Epithelial cell of proximal tubule (primary cell): ENCODE results near the gene GPATCH4. TPM values are rescaled to one million over a fixed set of nuclear protein-coding genes. Genes with fewer than 3 reads are reported as not detected.

Source experiments
- DNase-seq: peaks from one replicate; pipeline ENCODE4 v3.0.0-alpha.2; 2011; ENCODE audit warnings: low read depth
- H3K4me3 ChIP-seq: 2 replicates; pipeline ENCODE4 v1.5.1; 2011; ENCODE audit warnings: low read depth, mild to moderate bottlenecking, low read length
- total RNA-seq: library from RNA; depleted of rRNA; stranded (reverse); fragments of >200 nt; gene quantifications from 2 replicates; pipeline ENCODE4 v1.2.3, GENCODE V29; 2015
- TF ChIP-seq, protein P1 (sequence below): conservative IDR thresholded peaks from 2 replicates; pipeline ENCODE4 v1.5.1; 2012; ENCODE audit warnings: low read depth, mild to moderate bottlenecking, low read length

Gene GPATCH4
- total RNA-seq, 1 donor from 2014 or later = 15.9 TPM

GRCh38 chr1:156602557-156602993 is 1.3 kb upstream of the GPATCH4 start:
- DNase-seq = no peak

GRCh38 chr1:156601892-156602291 is 613 bp upstream of the GPATCH4 start:
- TF ChIP-seq, protein P1, sequence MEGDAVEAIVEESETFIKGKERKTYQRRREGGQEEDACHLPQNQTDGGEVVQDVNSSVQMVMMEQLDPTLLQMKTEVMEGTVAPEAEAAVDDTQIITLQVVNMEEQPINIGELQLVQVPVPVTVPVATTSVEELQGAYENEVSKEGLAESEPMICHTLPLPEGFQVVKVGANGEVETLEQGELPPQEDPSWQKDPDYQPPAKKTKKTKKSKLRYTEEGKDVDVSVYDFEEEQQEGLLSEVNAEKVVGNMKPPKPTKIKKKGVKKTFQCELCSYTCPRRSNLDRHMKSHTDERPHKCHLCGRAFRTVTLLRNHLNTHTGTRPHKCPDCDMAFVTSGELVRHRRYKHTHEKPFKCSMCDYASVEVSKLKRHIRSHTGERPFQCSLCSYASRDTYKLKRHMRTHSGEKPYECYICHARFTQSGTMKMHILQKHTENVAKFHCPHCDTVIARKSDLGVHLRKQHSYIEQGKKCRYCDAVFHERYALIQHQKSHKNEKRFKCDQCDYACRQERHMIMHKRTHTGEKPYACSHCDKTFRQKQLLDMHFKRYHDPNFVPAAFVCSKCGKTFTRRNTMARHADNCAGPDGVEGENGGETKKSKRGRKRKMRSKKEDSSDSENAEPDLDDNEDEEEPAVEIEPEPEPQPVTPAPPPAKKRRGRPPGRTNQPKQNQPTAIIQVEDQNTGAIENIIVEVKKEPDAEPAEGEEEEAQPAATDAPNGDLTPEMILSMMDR = no peak
- DNase-seq = no peak

More at GRCh38 chr1:156602557-156602993, 1.3 kb upstream of the GPATCH4 start:
- H3K4me3 ChIP-seq = no peak overlapping the region
- TF ChIP-seq, protein P1 = peak; percentile 59

GRCh38 chr1:156600733-156601121 is 552 bp downstream of the GPATCH4 start:
- TF ChIP-seq, protein P1 = no peak
- no peak for DNase-seq
- peak overlapping the region; percentile 65 for H3K4me3 ChIP-seq

More at GRCh38 chr1:156601892-156602291, 613 bp upstream of the GPATCH4 start:
- peak overlapping the region; percentile 65 for H3K4me3 ChIP-seq

GRCh38 chr1:156599811-156600210 is 1.5 kb downstream of the GPATCH4 start:
- no peak overlapping the region for H3K4me3 ChIP-seq
- no peak for DNase-seq
- TF ChIP-seq, protein P1 = peak; percentile 27

DNA sequence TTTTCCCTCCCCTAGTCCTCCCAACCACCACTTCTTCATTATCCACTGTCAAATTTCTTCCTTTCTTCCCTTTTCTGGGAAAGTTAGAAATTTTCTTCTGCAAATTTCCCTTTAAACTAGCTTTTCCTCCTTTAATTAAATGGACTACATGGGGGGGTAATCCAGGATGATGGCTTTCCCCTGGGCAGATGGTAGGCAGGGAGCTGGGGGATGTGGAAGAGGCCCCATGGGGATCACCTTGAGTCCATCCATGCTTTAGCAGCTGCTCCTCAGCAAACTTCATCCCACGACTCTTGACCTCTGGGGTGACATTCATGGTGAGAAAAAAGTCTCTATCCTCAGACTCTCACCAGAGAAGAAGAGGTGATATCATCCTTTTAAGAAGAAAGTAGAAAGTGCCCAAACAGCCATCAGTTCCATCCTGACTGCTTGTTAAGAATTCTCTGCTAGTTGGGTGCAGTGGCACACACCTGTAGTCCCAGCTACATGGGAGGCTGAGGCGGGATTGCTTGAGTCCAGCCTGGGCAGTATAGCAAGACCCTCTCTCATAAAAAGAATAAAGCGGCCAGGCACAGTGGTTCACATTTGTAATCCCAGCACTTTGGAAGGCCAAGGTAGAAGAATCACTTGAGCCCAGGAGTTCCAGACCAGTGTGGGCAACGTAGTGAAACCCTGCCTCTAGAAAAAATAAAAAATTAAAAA is 2.4 kb downstream of the GPATCH4 start:
- DNase-seq = no peak
- TF ChIP-seq, protein P1 = no peak
- no peak overlapping the region for H3K4me3 ChIP-seq

- no peak overlapping the region for H3K4me3 ChIP-seq
- TF ChIP-seq, protein P1 = no peak
Observed at GRCh38 chr1:156598125-156598524, 3.2 kb downstream of the GPATCH4 start.

DNA sequence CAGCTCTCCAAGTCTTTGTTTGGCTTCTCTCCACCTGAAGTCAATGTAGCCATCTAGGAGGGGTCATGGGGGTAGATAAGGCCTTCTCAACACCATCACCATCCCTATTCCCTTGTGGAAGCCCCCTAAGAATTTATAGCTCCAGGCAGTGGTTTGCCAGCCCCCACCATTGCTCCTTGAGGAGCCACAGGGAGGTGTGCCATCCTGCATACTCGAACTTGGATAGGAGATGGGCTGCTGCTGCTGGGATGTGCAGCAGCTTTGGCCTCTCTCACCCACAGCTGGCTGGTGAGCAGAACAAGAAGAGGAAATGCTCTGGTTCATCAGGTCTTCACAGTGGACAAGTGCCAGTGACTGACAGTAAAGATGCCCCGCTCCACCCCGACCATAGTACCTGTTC is 4.9 kb downstream of the GPATCH4 start:
- DNase-seq = no peak
- no peak overlapping the region for H3K4me3 ChIP-seq
- TF ChIP-seq, protein P1 = no peak

More at GRCh38 chr1:156598125-156598524, 3.2 kb downstream of the GPATCH4 start:
- no peak for DNase-seq
